ENCODE results near the gene TTC16. TPM values are rescaled to one million over a fixed set of nuclear protein-coding genes. Genes with fewer than 3 reads are reported as not detected.

The TTC16 gene
- total RNA-seq, 1 experiment from 2014 or later = not detected

DNA sequence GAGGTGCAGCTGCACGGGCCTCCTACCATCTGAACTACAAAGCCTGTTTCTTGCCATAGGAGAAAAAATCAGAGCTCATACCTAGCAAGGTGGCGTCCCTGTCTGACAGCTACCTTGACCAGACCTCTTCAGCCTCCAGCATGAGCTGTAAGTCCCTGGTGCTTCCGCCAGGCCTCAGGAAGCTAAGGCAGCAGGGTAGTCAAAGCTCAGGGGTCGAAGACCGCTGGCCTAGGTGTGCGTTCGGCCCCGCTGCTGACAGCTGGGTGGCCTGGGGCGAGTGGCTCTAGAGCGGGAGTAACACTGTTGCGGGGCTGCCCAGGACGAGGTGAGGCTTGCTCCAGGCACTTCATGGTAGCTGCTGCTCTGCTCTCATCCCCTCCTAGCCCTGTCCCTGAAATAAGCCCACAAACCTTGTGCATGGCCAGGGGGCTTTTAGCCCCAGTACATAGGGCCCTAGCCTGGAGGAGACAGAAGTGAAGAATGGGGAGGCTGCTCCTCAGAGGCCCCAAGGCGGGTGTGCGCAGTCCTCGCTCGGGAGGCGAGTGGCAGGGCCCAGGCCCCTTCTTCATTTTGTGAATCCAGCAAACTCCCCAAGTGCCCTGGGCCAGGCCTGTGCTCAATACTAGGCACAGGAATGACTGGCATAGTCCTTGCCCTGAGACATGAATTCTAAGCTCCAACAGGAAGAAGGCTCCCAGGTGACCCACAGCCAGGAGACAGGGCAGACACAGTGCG is 13.8 kb downstream of the TTC16 start (continued):
- TF ChIP-seq, protein P1, sequence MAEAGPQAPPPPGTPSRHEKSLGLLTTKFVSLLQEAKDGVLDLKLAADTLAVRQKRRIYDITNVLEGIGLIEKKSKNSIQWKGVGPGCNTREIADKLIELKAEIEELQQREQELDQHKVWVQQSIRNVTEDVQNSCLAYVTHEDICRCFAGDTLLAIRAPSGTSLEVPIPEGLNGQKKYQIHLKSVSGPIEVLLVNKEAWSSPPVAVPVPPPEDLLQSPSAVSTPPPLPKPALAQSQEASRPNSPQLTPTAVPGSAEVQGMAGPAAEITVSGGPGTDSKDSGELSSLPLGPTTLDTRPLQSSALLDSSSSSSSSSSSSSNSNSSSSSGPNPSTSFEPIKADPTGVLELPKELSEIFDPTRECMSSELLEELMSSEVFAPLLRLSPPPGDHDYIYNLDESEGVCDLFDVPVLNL (CRISPR knock-in tag; IDR thresholded peaks at IDR 0.05; ENCODE audit: borderline replicate concordance, low read depth) = no peak
- TF ChIP-seq, protein P2, sequence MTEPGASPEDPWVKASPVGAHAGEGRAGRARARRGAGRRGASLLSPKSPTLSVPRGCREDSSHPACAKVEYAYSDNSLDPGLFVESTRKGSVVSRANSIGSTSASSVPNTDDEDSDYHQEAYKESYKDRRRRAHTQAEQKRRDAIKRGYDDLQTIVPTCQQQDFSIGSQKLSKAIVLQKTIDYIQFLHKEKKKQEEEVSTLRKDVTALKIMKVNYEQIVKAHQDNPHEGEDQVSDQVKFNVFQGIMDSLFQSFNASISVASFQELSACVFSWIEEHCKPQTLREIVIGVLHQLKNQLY (CRISPR knock-in tag; IDR thresholded peaks at IDR 0.05) = no peak
- TF ChIP-seq, protein P3, sequence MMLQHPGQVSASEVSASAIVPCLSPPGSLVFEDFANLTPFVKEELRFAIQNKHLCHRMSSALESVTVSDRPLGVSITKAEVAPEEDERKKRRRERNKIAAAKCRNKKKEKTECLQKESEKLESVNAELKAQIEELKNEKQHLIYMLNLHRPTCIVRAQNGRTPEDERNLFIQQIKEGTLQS (CRISPR knock-in tag; conservative IDR thresholded peaks at IDR 0.05) = no peak
- TF ChIP-seq, protein P4, sequence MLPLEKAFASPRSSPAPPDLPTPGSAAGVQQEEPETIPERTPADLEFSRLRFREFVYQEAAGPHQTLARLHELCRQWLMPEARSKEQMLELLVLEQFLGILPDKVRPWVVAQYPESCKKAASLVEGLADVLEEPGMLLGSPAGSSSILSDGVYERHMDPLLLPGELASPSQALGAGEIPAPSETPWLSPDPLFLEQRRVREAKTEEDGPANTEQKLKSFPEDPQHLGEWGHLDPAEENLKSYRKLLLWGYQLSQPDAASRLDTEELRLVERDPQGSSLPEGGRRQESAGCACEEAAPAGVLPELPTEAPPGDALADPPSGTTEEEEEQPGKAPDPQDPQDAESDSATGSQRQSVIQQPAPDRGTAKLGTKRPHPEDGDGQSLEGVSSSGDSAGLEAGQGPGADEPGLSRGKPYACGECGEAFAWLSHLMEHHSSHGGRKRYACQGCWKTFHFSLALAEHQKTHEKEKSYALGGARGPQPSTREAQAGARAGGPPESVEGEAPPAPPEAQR (CRISPR knock-in tag; IDR thresholded peaks at IDR 0.05) = no peak

DNA sequence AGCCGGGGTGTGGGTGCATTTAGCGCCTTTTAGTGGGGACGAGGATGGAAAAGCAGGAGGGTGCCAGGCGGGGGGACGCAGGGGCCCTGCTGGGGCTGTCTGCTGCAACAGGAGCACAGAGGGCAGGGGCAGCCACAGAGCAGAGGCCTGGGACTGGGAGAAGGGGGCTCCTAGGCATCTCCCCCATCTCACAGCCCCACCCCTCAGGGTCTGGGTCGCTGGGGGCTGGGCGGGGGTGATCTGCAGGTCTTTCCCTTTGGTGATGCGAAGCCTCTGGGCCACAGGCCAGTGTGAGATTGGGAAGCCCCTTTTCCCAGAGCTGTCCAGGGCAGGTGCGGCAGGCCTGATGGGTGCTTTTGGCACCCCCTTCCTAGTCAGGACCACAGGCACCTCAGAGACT is 14.4 kb downstream of the TTC16 start:
- ATAC-seq (no peak), DNase-seq (ENCODE audit: low spot score) (no peak)
- Mint-ChIP-seq H3K27ac (no peak overlapping the region), H3K36me3 (no peaks in the 10 kb centered on the region), H3K4me1 (peaks cover 8% of the 10 kb centered on the region), H3K4me3 (no peak overlapping the region), H3K9me3 (no peaks in the 10 kb centered on the region), H3K27me3 (ENCODE audit: low read depth) (no peaks in the 10 kb centered on the region)
- CTCF ChIA-PET = interaction anchor here (0.9 to 1.7 kb wide), 3 partner anchors 139 to 227 kb away, joined by 3 to 8 read pairs (median 3); no protein-coding TSS in a partner anchor
- POLR2A ChIA-PET = no interaction called here
- TF ChIP-seq, protein P5, sequence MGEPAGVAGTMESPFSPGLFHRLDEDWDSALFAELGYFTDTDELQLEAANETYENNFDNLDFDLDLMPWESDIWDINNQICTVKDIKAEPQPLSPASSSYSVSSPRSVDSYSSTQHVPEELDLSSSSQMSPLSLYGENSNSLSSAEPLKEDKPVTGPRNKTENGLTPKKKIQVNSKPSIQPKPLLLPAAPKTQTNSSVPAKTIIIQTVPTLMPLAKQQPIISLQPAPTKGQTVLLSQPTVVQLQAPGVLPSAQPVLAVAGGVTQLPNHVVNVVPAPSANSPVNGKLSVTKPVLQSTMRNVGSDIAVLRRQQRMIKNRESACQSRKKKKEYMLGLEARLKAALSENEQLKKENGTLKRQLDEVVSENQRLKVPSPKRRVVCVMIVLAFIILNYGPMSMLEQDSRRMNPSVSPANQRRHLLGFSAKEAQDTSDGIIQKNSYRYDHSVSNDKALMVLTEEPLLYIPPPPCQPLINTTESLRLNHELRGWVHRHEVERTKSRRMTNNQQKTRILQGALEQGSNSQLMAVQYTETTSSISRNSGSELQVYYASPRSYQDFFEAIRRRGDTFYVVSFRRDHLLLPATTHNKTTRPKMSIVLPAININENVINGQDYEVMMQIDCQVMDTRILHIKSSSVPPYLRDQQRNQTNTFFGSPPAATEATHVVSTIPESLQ (CRISPR knock-in tag; IDR thresholded peaks at IDR 0.05) = no peak
- TF ChIP-seq, protein P6, sequence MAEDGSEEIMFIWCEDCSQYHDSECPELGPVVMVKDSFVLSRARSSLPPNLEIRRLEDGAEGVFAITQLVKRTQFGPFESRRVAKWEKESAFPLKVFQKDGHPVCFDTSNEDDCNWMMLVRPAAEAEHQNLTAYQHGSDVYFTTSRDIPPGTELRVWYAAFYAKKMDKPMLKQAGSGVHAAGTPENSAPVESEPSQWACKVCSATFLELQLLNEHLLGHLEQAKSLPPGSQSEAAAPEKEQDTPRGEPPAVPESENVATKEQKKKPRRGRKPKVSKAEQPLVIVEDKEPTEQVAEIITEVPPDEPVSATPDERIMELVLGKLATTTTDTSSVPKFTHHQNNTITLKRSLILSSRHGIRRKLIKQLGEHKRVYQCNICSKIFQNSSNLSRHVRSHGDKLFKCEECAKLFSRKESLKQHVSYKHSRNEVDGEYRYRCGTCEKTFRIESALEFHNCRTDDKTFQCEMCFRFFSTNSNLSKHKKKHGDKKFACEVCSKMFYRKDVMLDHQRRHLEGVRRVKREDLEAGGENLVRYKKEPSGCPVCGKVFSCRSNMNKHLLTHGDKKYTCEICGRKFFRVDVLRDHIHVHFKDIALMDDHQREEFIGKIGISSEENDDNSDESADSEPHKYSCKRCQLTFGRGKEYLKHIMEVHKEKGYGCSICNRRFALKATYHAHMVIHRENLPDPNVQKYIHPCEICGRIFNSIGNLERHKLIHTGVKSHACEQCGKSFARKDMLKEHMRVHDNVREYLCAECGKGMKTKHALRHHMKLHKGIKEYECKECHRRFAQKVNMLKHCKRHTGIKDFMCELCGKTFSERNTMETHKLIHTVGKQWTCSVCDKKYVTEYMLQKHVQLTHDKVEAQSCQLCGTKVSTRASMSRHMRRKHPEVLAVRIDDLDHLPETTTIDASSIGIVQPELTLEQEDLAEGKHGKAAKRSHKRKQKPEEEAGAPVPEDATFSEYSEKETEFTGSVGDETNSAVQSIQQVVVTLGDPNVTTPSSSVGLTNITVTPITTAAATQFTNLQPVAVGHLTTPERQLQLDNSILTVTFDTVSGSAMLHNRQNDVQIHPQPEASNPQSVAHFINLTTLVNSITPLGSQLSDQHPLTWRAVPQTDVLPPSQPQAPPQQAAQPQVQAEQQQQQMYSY (CRISPR knock-in tag; IDR thresholded peaks at IDR 0.05) = no peak
- TF ChIP-seq, protein P3 (CRISPR knock-in tag; conservative IDR thresholded peaks at IDR 0.05) = no peak
- no peak for TF ChIP-seq NFYB (CRISPR knock-in tag; conservative IDR thresholded peaks at IDR 0.05; ENCODE audit: low read depth)
- TF ChIP-seq, protein P7, sequence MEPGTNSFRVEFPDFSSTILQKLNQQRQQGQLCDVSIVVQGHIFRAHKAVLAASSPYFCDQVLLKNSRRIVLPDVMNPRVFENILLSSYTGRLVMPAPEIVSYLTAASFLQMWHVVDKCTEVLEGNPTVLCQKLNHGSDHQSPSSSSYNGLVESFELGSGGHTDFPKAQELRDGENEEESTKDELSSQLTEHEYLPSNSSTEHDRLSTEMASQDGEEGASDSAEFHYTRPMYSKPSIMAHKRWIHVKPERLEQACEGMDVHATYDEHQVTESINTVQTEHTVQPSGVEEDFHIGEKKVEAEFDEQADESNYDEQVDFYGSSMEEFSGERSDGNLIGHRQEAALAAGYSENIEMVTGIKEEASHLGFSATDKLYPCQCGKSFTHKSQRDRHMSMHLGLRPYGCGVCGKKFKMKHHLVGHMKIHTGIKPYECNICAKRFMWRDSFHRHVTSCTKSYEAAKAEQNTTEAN (CRISPR knock-in tag; IDR thresholded peaks at IDR 0.05) = no peak
- TF ChIP-seq ZBTB21 (CRISPR knock-in tag; IDR thresholded peaks at IDR 0.05; ENCODE audit: borderline replicate concordance) = no peak
- TF ChIP-seq, protein P8, sequence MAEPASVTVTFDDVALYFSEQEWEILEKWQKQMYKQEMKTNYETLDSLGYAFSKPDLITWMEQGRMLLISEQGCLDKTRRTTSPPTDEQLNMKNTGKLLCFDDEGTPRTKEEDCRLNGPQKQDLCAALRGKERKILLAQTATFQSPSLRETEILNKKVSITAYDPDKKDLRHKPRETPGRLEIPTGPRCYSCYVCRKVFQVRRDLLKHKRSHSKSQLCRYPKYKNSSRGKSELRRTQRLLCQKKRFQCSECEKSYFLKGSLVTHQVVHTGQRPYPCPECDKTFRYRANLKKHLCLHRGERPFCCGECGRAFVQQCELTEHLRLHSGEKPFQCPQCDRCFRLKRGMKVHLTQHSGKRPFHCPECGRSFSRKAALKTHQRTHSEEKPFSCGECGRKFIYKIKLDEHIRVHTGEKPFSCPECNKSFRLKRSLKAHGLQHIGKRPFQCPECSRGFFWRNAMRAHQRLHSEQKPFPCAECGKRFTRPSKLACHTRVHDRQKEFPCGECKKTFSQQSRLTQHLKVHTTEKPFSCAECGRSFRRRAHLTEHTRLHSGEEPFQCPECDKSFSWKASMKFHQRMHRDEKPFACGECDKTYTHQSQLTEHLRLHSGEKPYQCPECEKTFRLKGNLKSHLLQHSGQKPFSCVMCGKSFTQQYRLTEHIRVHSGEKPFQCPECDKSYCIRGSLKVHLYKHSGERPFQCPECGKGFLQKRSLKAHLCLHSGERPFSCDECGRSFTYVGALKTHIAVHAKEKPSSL (CRISPR knock-in tag; conservative IDR thresholded peaks at IDR 0.05) = no peak
- TF ChIP-seq ATF1 (CRISPR knock-in tag; IDR thresholded peaks at IDR 0.05) = no peak
- TF ChIP-seq, protein P9, sequence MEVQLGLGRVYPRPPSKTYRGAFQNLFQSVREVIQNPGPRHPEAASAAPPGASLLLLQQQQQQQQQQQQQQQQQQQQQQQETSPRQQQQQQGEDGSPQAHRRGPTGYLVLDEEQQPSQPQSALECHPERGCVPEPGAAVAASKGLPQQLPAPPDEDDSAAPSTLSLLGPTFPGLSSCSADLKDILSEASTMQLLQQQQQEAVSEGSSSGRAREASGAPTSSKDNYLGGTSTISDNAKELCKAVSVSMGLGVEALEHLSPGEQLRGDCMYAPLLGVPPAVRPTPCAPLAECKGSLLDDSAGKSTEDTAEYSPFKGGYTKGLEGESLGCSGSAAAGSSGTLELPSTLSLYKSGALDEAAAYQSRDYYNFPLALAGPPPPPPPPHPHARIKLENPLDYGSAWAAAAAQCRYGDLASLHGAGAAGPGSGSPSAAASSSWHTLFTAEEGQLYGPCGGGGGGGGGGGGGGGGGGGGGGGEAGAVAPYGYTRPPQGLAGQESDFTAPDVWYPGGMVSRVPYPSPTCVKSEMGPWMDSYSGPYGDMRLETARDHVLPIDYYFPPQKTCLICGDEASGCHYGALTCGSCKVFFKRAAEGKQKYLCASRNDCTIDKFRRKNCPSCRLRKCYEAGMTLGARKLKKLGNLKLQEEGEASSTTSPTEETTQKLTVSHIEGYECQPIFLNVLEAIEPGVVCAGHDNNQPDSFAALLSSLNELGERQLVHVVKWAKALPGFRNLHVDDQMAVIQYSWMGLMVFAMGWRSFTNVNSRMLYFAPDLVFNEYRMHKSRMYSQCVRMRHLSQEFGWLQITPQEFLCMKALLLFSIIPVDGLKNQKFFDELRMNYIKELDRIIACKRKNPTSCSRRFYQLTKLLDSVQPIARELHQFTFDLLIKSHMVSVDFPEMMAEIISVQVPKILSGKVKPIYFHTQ (CRISPR knock-in tag; IDR thresholded peaks at IDR 0.05) = no peak
- TF ChIP-seq, protein P1 (CRISPR knock-in tag; IDR thresholded peaks at IDR 0.05; ENCODE audit: borderline replicate concordance, low read depth) = no peak
- TF ChIP-seq SMAD4 (CRISPR knock-in tag; IDR thresholded peaks at IDR 0.05) = no peak
- no peak for TF ChIP-seq FOXJ3 (CRISPR knock-in tag; IDR thresholded peaks at IDR 0.05; ENCODE audit: borderline replicate concordance)
